ENCODE results near the gene PKN3. TPM values are rescaled to one million over a fixed set of nuclear protein-coding genes. Genes with fewer than 3 reads are reported as not detected.

PKN3 gene
- total and polyA plus RNA-seq, 2 of the 13 experiments (the other 11 are each of a cell fraction or from before 2014, with no cell fraction given), result 10.5 to 13.2 TPM

- peak overlapping the region; percentile 89 for H3K4me2 ChIP-seq (ENCODE audit: low read depth, low read length)
- no peaks in the 10 kb centered on the region for H3K9me3 ChIP-seq (ENCODE audit: low read length)
- H3K79me2 ChIP-seq (ENCODE audit: insufficient read depth, low read length), result peaks cover 7% of the 10 kb centered on the region
- intact Hi-C loops (cut with micrococcal nuclease; ENCODE audit: unreplicated experiment) (no loop called here), in situ Hi-C loops (cut with HindIII; ENCODE audit: extremely low pct_ligation_motif_present, low pct_unique_long_range_greater_than_20kb) (no loop called here)
- BruUV-seq (replicated peaks), result no TSS peak
- TF ChIP-seq NRL (CRISPR knock-in tag; IDR thresholded peaks at IDR 0.05; ENCODE audit: borderline replicate concordance) (no peak), CHCHD3 (CRISPR knock-in tag; IDR thresholded peaks at IDR 0.05) (0 out of 2 replicates have a peak, but pooled peaks have one; percentile 77), ZNF724P (CRISPR knock-in tag; IDR thresholded peaks at IDR 0.05; ENCODE audit: borderline replicate concordance) (0 out of 2 replicates have a peak, but pooled peaks have one; percentile 37), SIX1 (CRISPR knock-in tag; IDR thresholded peaks at IDR 0.05; ENCODE audit: borderline replicate concordance) (no peak), CHD4 (IDR thresholded peaks at IDR 0.05; ENCODE audit: borderline replicate concordance, low read length) (peak; percentile 15), TBX3 (IDR thresholded peaks at IDR 0.05; ENCODE audit: borderline replicate concordance) (no peak), NFYB (CRISPR knock-in tag; IDR thresholded peaks at IDR 0.05) (peak; percentile 29; the same call in 1 of the 2 replicates), KLF9 (CRISPR knock-in tag; IDR thresholded peaks at IDR 0.05; ENCODE audit: low read depth) (no peak), GTF3A (CRISPR knock-in tag; conservative IDR thresholded peaks at IDR 0.05) (no peak)
- H3K36me3 ChIP-seq (replicated peaks in 1 of 2; ENCODE audit: control insufficient read depth in 1 of 2, insufficient read depth in 2 of 2, low read length in 2 of 2), result no peaks in the 10 kb centered on the region; a peak in 1 of 5 replicates
- no peaks in the 10 kb centered on the region for H3K27me3 ChIP-seq (ENCODE audit: control insufficient read depth in 1 of 2, insufficient read depth in 2 of 2, low read length in 2 of 2)
- 63% methylated on average over 10 of the region's 10 CpGs for WGBS (ENCODE audit: low lambda C conversion rate)
- FAIRE-seq (no peak), DNase-seq (ENCODE audit: low spot score) (peak; percentile 20), ATAC-seq (peak; percentile 7; the same call in 2 of the 3 replicates)
- H2AFZ ChIP-seq (ENCODE audit: low read length), result no peak overlapping the region
- no peak overlapping the region for H3K27ac ChIP-seq (ENCODE audit: extremely low read length, insufficient read depth, low read length)
- ChIA-PET POLR2A (interaction anchor here (0.6 to 3.3 kb wide), 12 partner anchors 8 to 836 kb away, joined by 3 to 20 read pairs (median 4); partner anchors contain the start of genes DYNC2I2 and ENDOG), CTCF (ENCODE audit: low intra/inter-chr PET ratio, low total read pairs) (no interaction called here)
- no peaks in the 10 kb centered on the region for H4K20me1 ChIP-seq (ENCODE audit: insufficient read depth, low read length)
- peak overlapping the region; percentile 52 to 74 (median 52) for H3K4me3 ChIP-seq (replicated peaks in 1 of 3; ENCODE audit: insufficient read depth in 1 of 3, low read depth in 2 of 3, low read length in 3 of 3)
- peak overlapping the region; percentile 57; the same call in 1 of the 2 replicates for H3K9ac ChIP-seq (ENCODE audit: insufficient read depth, low read depth, low read length)
- H3K4me1 ChIP-seq (ENCODE audit: insufficient read depth, low read length), result peaks cover 38% of the 10 kb centered on the region
These were observed 22.5 kb downstream of the PKN3 start for GRCh38 chr9:128724744-128725211.
